SK-N-MC (cell line): Measurements from ENCODE around the gene CYS1.
A peak's percentile ranks its signal among the peaks of the same experiment; 100 is the strongest.

Experiments used
- EZH2 ChIP-seq: fragments of 200-600 bp; sonication (generic); IDR thresholded peaks from one replicate; pipeline ENCODE4 v1.6.1; 2017; ENCODE audit warnings: antibody characterized with exemption
- FOXP2 ChIP-seq: optimal IDR thresholded peaks from 2 replicates; pipeline ENCODE3; 2011; ENCODE audit warnings: mild to moderate bottlenecking, moderate library complexity; ENCODE audit not compliant: insufficient read depth; ENCODE audit errors: extremely low read length, control extremely low read depth
- POLR2AphosphoS5 ChIP-seq: IDR thresholded peaks from 2 replicates; pipeline ENCODE4 v1.6.1; 2012; ENCODE audit warnings: mild to moderate bottlenecking, low read depth, low read length, borderline replicate concordance

DNA sequence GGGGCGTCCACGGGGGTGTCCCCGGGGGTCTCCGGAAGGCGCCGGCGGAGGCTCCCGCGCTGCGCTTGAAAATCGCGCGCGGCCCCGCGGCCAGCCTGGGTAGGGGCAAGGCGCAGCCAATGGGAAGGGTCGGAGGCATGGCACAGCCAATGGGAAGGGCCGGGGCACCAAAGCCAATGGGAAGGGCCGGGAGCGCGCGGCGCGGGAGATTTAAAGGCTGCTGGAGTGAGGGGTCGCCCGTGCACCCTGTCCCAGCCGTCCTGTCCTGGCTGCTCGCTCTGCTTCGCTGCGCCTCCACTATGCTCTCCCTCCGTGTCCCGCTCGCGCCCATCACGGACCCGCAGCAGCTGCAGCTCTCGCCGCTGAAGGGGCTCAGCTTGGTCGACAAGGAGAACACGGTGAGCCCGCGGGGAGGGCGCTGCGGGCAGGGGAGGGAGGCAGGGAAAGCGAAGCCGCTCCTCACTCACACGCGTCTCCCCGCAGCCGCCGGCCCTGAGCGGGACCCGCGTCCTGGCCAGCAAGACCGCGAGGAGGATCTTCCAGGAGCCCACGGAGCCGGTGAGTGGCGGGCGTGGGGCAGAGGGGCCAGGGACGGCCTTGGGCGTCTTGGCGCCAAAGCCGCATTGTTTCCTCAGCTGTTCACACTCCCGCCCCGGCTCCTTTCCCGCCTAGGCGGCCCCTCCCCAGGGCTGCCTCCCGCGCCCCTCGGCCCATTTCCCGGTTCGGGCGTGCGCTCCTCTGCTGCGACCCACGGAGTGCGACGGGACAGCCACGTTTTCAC lies 42.5 kb upstream of the CYS1 start, which contains the start of gene RRM2:
- peak; percentile 95 for TF ChIP-seq POLR2AphosphoS5
- no peak for TF ChIP-seq EZH2
- TF ChIP-seq FOXP2, result no peak
